Measurements from ENCODE around the gene PLA2R1.

PLA2R1 gene

DNA sequence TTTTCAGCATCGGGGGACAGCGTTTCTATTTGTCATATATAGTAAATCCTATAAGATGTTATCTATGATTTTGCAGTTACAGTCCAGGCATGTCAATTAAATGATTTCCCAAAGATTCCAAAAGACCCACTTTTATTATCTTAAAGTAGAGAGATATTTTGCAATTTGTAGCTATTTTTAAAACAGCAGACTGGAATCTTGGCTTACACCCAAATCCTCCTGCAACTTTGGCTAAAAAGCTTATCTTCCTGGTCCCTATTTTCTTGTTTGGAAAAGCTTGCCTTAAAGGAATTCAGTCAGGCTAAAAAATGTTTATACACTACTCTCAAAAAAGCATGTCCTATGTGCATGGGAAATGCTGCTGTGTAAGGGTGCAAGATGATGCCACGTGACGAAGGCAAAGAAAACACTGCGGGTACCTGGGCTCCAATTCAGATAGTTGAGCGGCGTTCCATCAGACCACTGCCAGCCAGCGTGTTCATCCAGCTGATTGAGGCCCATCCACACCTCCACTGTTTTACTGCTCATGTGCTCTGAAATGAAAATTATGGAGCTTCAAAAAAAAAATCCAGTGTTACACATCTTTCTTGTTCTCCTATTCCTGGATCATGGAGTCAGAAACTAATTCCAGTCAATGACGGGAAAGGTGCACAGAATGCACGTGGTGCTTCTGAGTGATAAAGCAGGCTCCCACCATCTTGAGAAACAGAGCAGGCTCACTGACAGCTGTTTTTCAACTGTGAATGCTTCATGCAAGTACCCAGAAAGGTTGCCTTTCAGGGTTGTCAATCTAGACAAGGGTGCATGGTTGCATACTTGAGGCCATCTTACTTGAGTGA lies 33.8 kb downstream of the PLA2R1 start:
- no peak for DNase-seq

DNA sequence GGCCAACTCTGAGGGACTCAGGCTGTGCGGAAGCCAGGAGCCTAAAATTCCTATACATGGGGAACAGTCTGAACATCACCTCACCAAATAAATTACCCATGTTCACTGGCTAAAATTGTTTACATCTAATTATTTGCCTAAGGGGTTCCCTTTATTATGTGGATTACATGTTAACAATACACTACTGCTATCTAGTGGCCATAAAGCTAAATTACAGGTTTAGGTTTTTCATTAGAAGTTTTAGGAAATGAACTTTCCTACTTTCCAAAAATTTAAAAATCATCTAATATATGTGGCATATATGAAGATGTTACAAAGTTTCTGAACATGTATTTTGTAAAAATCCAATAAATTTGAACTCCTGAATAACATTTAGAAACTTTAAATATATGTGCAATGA lies 40.3 kb downstream of the PLA2R1 start:
- DNase-seq = no peak

DNA sequence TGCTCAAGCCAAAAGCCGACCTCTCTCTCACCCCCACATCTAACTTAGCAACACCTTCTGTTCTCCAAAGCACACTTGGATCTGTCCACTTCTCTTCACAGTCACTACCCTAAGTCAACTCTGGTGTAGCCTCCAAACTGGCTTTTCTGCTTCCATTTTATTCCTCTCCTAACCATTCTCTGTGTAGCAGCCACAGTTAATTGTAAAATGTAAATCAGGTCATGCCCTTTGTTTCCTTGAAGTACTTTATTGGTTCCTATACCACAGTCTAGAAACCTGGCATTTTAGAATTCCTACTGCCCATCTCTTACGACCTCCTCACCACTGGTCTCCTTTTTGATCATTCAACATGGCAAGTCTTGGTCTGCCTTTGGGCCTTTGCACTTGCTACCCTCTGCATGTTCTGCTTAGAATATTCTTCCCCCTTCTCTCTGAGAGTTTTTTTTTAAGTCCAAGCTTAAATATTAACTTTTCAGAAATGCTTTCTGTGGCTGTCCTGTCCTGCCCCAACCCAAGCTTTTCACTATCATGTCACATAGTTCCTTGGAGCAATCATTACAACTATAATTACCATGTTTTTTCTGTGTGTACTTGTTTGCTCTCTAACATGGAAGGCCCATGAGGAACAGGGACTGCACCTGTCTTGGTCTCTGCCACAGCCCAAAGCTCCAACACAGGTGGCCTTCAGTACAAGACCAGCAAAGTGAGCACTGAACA lies 42.9 kb downstream of the PLA2R1 start:
- DNase-seq = no peak

DNA sequence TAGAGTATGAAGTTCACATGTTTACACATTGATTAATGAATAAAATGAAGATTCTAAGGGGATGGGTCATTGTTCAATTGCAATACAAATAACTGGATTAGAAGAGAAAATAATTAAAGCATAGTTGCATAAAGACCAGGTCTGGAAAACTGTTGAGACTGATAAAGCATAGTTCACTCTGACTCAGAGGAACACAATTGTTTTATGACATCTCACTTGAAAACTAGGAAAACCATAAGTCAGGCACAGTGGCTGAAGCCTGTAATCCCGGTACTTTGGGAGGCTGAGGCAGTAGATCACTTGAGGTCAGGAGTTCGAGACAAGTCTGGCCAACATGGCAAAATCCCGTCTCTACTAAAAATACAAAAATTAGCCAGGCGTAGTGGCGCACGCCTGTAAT lies 46.7 kb downstream of the PLA2R1 start:
- no peak for DNase-seq

DNA sequence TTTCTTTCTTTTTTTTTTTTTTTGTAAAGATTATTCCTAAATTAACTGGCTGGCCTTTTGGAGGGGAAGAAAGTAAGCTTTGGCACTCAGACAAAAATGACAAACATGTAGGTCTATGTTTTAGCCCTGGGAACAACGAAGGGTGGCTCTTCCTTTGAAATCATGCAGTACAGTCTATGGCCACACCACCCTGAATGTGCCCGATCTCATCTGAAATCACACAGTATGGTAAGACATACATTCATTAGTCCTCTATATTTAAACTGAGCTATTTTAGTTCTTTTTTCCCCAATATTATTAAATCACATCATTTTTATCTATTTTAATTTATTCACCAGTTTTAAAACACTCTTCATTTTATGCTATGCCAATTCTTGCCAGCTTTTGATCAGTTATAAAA lies 48.2 kb downstream of the PLA2R1 start:
- DNase-seq = no peak

DNA sequence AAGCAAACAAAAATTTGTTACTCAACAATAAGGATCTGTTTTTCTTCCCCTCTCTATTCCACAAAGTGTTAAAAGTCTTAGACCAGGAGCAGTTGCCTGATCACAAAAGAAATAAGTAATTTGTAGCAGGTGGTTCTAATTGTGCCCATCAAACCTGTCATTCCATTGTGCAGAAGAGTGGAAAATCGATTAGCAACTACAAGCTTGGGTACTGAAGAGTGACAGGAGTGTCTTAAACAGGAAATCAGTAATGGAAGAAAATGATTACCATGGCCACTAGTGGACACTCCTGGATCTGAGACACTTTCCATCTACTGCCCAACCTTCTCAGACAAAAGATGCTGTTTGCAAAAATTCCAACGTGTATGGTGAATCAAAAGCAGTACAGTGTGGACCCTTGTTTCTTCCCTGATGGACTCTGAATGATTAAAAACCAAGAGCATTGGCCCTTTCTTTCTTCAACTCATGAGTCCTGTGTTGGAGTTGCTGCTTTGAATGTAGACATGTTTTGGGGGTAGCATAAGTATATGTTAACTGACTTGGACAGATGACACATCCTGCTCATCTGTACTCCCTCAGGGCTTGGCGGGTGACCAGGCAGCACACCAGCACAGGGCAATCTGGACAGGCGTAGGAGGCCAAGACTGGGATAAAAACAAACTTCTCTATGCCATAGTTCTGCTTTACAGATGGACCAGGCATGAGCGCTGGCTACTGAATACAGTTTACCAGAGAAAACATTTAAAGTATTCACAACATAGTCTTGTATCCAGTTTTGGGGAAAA lies 51.9 kb downstream of the PLA2R1 start:
- no peak for DNase-seq

DNA sequence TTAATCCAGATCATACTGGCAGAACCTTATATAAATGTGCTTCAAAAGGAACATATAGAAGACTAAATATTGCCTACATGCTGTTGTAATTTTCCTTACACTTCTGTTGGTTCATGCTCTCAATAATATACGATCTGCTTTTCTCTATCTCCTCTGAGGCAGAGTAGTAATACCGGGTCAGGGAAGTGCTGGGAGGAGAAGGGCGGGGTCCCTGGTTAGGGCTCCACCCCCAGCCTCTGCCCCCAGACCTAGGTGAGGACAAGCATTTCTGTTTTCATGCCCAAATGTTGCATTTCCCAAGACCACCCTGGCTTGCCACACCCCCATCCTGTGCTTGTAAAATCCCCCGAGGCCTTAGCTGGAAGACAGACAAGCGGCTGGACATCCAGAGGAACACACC lies 55.3 kb downstream of the PLA2R1 start:
- DNase-seq = no peak

DNA sequence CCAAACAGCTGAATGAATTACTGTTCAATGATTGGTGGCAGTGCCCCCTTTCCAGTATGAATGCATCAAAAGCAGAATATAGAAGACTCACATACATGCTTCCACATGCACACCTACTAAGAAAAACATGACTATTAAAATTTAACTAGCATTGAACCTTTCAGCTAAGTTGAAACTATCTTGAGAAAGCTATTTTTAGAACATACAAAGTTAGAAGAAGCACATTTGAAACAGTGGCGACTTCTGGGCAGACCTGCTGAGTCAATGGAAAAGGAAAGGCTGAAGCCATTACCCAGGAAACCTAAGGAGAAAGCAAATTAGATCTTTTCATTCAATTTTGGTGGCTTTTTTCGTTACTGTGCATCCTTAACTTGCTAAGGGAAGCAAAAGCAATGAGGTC lies 55.9 kb downstream of the PLA2R1 start:
- no peak for DNase-seq

DNA sequence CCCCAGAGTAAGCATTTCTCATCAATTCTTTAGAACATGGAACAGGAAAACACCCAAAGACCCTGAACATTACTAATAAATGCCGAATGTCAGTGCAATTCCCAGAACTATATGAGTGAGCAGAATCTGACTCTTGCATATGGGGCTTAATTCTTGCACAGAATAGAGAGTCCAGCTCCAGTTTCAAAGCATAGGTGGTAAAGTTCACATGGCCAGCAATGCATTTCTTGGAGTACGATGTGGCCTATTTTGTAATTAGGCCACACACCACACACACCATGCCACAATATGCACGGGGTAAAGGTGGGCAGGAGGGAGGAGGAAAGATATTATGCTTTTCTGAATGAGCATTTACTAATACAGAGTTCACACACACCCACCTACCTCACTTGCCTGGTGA lies 56.5 kb downstream of the PLA2R1 start:
- no peak for DNase-seq

DNA sequence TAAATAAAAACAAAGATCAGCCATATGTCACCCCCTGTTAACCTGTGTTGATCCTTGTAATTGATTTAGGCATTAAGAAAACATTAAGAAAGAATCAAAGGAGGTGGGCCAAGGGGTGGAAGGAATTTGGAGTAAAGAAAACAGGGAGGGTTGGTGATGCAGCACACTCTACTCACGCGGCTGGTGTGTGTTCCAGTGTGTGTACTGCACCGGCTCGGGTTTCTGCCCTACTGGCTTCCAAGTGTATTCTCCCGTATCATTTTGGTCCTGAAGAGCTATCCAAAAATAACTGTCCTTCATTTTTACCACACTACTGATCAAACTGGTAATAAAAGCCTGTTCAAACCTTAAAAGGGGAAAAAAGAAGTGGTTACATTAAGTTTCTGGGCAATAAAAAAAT lies 56.9 kb downstream of the PLA2R1 start:
- no peak for DNase-seq

DNA sequence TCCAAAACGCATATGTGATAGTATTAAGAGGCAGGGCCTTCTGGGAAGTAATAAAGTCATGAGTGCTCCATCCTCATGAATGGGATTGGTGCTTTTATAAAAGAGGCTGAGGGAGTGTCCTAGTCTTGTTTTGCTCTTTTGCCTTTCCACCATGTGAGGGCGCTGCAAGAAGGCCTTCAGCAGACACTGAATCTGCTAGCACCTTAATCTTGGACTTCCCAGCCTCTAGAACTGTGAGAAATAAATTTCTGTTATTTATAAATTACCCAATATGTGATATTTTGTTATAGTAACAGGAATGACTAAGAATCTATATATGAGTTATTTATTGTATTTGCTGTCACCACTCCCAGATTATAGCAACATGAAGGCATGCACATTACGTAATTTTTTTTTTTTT lies 63.5 kb downstream of the PLA2R1 start:
- DNase-seq = no peak

DNA sequence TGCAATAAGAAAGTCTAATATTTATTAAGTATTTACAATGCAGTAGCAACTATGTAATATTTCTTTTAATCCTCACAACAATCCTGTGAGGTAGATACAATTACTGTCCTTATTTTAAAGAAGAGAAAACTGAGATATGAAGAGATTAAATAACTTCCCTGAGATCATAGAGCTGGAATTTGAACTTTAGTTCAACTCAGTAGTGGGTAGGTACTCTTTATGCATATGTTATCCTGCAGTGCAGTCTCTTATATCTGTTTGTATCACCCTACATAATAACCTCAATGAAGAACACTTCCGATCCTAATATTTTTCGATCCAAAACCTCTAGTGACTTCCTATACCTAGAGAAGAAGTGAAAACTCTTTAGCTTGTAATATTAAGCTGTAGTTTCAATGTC lies 64.2 kb downstream of the PLA2R1 start:
- DNase-seq = no peak

DNA sequence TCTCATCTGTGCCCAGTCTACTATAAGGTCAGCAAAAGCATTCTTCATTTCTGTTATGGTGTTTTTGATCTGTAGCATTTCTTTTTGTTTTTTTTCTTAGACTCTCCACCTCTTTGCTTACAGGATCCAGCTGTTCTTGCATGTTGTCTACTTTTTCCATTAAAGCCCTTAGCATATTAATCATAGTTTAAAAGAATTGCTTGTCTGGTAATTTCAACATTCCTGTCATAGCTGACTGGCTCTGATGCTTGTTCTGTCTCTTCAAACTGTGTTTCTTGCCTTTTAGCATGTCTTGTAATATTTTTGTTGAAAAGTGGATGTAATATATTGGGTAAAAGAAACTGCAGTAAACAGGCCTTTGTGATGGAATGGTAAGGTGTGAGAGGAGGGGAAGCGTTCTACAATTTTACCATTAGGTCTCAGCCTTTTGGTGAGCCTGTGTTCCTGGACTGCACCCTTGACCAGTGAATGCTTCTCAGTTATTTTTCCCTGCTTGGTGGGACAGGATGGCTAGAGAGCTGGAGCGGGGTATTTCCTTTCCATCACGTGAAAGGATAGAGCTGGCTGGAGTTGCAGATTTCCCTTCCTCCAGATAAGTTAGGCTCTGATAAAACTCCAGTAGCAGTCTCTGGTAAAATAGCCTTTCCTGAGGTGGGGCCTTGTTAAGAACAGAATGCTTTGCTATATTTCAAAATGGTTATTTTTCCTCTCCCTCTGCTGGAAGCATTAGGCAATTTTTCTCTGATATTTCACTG lies 65.4 kb downstream of the PLA2R1 start:
- no peak for DNase-seq

DNA sequence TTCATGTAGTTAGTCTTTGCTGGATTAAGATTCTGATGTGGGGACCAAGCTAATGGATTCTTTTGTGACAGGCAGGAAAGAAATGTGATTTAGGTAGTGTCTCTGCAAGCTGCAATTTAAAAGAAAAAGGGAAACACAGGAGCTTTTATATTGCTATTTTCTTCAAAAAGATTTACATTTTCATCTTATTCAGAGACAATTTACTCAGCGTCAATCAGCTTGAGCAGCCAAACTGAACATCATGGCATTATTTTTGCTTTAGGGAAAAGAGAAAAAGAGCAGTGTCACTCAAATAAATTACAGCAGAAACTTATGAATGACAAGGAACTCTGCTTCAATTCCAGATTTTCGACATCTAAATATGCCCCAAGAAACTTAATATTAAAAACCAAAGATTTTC lies 67.4 kb downstream of the PLA2R1 start:
- DNase-seq = no peak

DNA sequence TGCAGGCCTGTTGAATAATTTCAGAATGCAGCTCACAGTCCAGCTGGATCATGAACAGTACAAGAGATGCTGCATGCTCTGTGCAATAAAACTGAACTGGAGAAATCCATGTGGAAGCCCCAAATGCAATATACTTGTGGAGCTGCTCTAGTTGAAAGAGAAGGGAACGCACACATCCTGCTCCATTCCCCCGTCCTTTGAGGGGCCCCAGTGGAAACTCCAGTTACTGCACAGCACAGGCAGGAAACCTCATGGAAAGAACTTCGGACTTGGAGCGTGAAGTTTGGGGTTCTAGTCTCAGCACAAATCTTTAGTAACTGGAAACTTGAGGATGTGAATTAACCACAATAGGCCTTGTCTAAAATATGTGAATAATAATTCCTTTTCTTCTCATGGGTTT lies 73.2 kb downstream of the PLA2R1 start:
- DNase-seq = no peak

DNA sequence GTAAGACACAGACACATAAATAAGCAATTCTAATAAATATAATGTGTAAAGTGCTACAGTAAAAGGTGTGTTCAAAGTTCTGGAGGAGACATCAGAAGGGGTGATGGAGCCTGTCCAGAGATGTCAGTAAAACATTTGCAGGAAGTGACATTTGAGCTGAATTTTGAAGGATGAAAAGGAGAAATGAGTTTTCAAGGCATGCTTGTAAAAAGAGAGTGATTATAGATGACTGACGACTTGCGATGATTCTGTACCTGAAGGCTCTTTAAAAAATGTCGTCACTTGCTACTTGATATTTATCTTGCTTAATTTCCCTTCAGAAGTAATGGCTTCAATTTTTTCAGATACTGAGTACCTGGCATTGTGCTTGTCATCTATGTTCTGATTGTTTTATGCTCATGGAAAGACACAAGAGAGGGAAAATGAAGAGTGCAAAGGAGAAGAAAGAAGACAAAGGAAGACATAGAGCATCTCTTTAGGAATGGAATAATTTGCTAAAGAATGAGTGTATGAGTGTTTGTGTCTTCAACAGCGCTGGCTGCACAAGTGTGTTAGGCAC lies 73.9 kb downstream of the PLA2R1 start:
- DNase-seq = no peak

DNA sequence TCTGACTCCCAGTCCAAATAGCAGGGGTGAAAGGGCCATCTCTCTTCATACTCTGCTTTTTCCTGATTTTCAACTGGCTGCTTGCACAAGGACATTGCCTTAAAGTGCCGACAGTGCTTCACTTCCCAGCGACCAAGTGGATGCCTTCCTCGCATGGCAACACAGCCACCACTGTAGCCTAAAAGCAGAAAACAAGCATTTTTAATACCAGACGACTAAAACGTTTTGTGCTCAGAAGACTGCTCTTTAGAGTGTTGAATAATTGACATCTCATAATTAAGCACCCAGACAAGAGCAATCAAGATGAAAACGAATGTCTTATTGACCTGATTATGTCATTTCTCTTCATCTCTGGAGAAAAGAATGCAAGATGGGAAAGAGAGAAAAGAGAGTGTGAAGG lies 75.2 kb downstream of the PLA2R1 start:
- no peak for DNase-seq

DNA sequence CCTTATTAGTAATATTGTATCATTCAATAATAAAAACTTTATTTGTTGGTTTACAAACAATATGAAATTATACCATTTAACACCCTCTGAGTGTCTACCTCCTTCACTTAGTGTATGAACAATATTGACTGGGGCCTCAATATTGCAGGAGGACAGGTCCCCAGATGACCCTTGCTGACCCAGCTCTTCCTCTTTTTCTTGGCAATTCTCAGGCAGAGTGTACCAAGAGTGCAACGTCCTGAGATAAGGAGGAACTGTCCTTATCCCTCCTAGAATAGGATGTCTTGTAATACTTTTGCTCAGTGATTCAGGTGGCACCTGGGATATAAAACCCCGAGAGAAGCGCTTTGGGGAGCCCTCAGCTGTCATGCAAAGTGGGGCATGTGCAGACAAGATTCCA lies 76.8 kb downstream of the PLA2R1 start:
- no peak for DNase-seq

DNA sequence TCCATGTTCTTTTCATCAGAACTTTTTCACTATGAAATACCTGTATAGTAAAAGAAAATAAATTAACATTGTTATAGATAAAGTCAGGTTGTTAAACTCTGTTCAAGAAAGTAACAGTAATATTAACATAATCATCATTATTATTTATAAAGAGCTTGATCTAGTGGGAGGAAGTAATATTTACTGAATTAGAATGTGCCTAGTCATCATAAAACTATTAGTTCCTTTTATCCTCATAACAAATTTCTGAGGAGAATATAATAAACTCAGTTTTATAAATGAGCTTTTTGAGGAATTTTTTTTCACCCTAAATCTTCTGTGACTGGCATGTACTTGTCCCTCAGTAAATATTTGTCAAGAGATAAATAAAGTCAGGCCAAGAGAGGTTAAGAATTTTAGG lies 78.4 kb downstream of the PLA2R1 start:
- DNase-seq = no peak

DNA sequence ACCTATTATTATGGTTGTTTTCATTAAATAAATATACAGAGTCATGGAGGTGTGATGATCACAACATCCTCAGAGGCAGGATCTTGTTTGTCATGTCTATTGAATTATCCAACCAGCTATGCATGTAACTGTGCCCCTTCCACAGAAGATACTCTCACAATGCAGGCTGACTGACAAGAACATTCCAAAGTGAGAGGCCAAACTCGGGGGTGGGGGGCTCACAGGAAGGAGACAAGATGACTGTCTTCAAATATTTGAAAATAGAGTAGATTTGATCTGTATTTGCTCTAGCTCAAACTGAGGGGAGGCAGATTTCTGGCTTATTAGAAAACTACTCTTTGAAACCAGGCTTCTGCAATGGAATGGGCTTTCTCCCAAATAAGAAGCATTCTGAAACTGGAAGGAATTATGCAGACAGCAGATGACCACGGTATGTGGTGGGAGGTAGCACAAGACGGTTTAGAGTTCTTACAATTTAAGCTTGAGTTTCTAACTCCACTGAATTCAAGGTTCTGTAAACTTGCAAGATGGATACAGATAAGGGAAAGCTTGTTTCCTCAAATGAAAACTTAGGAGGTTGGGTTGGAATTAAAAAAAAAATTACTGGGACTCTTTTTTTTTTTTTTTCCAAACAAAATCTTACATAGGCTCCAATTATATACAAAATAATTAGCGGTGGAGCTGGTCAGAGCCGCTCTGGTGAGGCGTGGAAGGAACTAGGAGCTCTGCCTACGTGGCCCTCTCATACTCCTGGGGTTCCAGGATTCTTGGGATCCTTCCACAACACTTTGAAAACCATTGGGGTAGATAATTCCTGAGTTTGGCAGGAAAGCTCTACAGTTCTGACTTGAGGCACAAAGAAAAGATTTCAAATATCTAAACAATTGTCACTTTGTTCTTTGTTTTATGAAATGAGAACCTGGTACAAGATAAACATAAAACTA lies 79.3 kb downstream of the PLA2R1 start:
- DNase-seq = peak; percentile 44

DNA sequence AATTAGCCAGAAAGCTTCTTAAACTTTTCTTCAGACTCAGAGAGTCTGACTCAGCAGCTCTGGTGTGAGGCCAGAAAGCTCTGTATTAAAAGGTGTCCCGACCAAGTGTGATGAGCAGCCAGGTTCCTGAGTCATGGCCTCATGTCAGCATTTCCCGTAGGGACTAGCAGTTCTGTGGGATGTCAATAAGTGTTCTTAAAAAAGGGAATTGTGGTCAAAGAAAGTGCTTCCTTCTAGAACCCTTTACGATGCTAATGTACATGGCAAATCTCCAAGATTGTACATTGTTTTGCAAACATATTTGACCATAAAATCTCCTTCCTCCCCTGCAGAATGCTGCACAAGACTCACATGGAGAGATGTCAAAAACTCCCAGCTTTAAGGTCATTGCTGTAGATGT lies 80.1 kb downstream of the PLA2R1 start:
- peak; percentile 66 for DNase-seq
